Measurements from ENCODE around the gene ABHD6.

Gene ABHD6

GRCh38 chr3:58190882-58191281 lies 46.7 kb upstream of the ABHD6 start:
- no peak overlapping the region for H3K4me3 ChIP-seq (ENCODE audit: low read depth, low read length)
- H3K36me3 ChIP-seq (replicated peaks) = no peaks in the 10 kb centered on the region
- H3K27me3 ChIP-seq (replicated peaks) = no peaks in the 10 kb centered on the region
- TF ChIP-seq, protein P1, sequence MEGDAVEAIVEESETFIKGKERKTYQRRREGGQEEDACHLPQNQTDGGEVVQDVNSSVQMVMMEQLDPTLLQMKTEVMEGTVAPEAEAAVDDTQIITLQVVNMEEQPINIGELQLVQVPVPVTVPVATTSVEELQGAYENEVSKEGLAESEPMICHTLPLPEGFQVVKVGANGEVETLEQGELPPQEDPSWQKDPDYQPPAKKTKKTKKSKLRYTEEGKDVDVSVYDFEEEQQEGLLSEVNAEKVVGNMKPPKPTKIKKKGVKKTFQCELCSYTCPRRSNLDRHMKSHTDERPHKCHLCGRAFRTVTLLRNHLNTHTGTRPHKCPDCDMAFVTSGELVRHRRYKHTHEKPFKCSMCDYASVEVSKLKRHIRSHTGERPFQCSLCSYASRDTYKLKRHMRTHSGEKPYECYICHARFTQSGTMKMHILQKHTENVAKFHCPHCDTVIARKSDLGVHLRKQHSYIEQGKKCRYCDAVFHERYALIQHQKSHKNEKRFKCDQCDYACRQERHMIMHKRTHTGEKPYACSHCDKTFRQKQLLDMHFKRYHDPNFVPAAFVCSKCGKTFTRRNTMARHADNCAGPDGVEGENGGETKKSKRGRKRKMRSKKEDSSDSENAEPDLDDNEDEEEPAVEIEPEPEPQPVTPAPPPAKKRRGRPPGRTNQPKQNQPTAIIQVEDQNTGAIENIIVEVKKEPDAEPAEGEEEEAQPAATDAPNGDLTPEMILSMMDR (IDR thresholded peaks at IDR 0.05; ENCODE audit: low read depth, low read length, missing control alignments) = no peak
- in situ Hi-C loops (cut with HindIII; ENCODE audit: low pct_ligation_motif_present, low sequenced_read_pairs) = loop anchor here (10.0 kb wide), 1 partner anchor 94 kb away; no protein-coding TSS in a partner anchor
- H3K27ac ChIP-seq = no peak overlapping the region
- DNase-seq = no peak

DNA sequence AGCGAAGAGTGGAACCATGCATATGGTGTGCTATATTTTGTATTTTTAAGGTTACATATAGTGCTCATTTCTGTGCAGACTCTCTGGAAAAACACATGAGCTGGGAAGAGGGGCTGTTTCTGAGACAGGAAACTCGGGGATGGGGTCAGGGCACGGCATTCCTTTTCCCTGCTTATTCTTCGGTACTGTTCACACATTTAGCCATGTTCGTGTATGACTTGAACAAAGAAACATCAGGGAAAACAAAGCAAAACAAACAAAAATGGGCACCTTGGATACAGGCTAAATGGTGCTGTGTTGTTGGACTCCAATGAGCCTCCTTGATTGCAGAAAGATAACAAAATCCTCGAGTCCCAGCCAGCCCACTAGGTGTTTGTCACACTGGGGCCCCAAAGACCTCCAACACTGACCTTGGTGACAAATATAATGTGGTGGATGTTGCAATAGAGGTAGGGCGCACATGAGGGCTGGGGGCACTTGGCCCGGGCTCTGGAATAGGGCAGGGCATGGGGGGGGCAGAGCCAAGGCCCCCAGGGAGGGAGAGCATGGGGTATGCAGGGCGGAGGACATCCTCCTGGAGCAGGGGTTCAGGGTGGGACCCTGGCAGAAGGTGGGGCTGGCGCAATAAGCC lies 46.1 kb upstream of the ABHD6 start:
- TF ChIP-seq, protein P1 (IDR thresholded peaks at IDR 0.05; ENCODE audit: low read depth, low read length, missing control alignments) = no peak
- DNase-seq = no peak
- Histone ChIP-seq H3K4me3 (ENCODE audit: low read depth, low read length) (no peak overlapping the region), H3K27me3 (replicated peaks) (no peaks in the 10 kb centered on the region), H3K36me3 (replicated peaks) (no peaks in the 10 kb centered on the region), H3K27ac (no peak overlapping the region)
- in situ Hi-C loops (cut with HindIII; ENCODE audit: low pct_ligation_motif_present, low sequenced_read_pairs) = loop anchor here (10.0 kb wide), 1 partner anchor 93 kb away; no protein-coding TSS in a partner anchor

DNA sequence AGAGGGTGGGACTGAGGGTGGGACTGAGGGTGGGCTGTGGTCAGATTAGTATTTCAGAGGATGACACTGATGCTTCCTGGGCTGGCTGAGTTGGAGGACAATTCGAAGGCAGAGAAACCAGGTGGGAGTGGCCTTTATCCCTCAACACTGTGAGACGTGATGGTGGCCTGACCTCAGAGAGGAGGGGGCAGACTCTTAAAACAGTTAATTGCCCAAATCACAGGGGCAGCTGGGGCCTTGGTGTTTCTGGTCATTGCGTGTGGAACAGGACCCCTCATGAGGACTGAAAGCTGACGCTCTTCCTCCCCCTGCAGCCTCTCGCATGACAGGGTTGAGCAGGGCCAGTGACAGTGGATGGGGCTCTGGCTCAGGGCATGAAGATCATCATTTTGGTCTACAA lies 45.5 kb upstream of the ABHD6 start:
- H3K36me3 ChIP-seq (replicated peaks) = no peaks in the 10 kb centered on the region
- H3K4me3 ChIP-seq (ENCODE audit: low read depth, low read length) = no peak overlapping the region
- H3K27me3 ChIP-seq (replicated peaks) = no peaks in the 10 kb centered on the region
- TF ChIP-seq, protein P1 (IDR thresholded peaks at IDR 0.05; ENCODE audit: low read depth, low read length, missing control alignments) = no peak
- in situ Hi-C loops (cut with HindIII; ENCODE audit: low pct_ligation_motif_present, low sequenced_read_pairs) = loop anchor here (10.0 kb wide), 1 partner anchor 93 kb away; no protein-coding TSS in a partner anchor
- H3K27ac ChIP-seq = no peak overlapping the region
- no peak for DNase-seq

- DNase-seq = no peak
- H3K27ac ChIP-seq = no peak overlapping the region
- no peaks in the 10 kb centered on the region for H3K27me3 ChIP-seq (replicated peaks)
- no peak overlapping the region for H3K4me3 ChIP-seq (ENCODE audit: low read depth, low read length)
- in situ Hi-C loops (cut with HindIII; ENCODE audit: low pct_ligation_motif_present, low sequenced_read_pairs) = loop anchor here (10.0 kb wide), 1 partner anchor 91 kb away; no protein-coding TSS in a partner anchor
- H3K36me3 ChIP-seq (replicated peaks) = no peaks in the 10 kb centered on the region
- TF ChIP-seq, protein P1 (IDR thresholded peaks at IDR 0.05; ENCODE audit: low read depth, low read length, missing control alignments) = no peak
These were observed 43.7 kb upstream of the ABHD6 start for GRCh38 chr3:58193682-58194407.

DNA sequence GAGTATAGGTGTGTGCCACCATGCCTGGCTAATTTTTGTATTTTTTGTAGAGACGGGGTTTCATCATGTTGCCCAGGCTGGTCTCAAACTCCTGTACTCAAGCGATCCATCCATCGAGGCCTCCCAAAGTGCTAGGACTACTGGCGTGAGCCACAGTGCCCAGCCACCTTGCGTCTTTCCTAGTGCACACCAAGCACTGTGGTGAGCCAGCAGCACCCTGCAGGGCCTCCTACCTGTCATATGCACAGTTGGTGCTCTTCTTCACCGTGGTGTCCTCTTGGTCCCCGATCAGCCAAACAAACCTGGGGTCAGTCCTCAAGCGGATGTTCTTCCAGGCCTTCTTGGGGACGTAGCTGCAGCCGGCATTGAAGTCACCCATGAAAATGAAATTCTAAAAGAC lies 40.0 kb upstream of the ABHD6 start:
- H3K4me3 ChIP-seq (ENCODE audit: low read depth, low read length) = no peak overlapping the region
- no peaks in the 10 kb centered on the region for H3K27me3 ChIP-seq (replicated peaks)
- DNase-seq = no peak
- in situ Hi-C loops (cut with HindIII; ENCODE audit: low pct_ligation_motif_present, low sequenced_read_pairs) = loop anchor here (10.0 kb wide), 1 partner anchor 87 kb away; no protein-coding TSS in a partner anchor
- TF ChIP-seq, protein P1 (IDR thresholded peaks at IDR 0.05; ENCODE audit: low read depth, low read length, missing control alignments) = no peak
- H3K36me3 ChIP-seq (replicated peaks) = no peaks in the 10 kb centered on the region
- H3K27ac ChIP-seq = no peak overlapping the region
